HG02870 (cell line): ENCODE data around the gene CFAP97D2.
"Not testable (repeated sequence)": the region's sequence is repeated elsewhere in the genome, so short reads cannot be mapped to it uniquely, and the experiment has no call there.

Source experiments
- ATAC-seq: cut with Tn5 transposase; IDR thresholded peaks from one replicate; pipeline ENCODE4 v1.9.1; 2021; ENCODE audit warnings: mild to moderate bottlenecking, moderate library complexity; ENCODE audit not compliant: unreplicated experiment

The CFAP97D2 gene

GRCh38 chr13:114179087-114179658 is at the start of gene CFAP97D2:
TSS of gene CFAP97D2 (plus strand) at chr13:114179257. CDS start at chr13:114179331, 74 bp downstream.
- no peak for ATAC-seq

GRCh38 chr13:114129649-114130062 is 49.4 kb upstream of the CFAP97D2 start:
- no peak for ATAC-seq

DNA sequence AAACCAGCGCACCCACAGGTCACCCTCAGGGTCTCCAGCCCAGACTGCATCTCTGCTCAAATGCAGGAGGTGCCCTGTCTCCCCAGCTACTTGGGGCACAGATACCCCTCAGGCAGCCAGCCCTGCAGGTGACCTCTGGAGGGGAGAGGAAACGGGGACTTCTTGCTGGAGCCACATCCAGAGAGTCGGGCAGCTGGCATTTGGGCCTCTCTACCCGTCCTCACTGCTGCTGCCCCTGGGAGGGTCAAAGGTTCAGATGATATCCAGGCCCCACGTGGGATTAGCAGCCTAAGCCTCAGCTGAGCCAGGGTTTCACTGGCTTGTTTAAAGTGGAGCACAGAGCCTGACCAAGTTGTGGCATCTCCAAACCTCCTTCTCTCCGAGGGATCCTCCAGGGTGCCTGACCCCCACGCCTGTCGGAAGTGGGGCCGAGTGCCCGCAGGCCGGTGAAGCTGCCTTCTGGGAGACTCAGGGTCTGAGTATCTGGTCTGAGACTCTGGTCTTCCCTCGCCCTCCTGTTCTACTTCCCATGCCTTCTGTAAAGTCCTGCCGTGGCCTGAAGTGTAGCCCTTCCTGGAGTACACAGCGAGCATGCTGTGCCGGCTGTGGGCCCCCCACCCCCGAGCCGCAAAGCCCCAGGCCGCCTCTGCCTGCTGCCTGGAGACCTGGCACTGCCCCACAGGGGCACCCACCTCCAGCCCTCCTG is 48.8 kb upstream of the CFAP97D2 start:
- ATAC-seq, result no peak

- ATAC-seq, result no peak
Observed at GRCh38 chr13:114130837-114131582, 48.0 kb upstream of the CFAP97D2 start.

DNA sequence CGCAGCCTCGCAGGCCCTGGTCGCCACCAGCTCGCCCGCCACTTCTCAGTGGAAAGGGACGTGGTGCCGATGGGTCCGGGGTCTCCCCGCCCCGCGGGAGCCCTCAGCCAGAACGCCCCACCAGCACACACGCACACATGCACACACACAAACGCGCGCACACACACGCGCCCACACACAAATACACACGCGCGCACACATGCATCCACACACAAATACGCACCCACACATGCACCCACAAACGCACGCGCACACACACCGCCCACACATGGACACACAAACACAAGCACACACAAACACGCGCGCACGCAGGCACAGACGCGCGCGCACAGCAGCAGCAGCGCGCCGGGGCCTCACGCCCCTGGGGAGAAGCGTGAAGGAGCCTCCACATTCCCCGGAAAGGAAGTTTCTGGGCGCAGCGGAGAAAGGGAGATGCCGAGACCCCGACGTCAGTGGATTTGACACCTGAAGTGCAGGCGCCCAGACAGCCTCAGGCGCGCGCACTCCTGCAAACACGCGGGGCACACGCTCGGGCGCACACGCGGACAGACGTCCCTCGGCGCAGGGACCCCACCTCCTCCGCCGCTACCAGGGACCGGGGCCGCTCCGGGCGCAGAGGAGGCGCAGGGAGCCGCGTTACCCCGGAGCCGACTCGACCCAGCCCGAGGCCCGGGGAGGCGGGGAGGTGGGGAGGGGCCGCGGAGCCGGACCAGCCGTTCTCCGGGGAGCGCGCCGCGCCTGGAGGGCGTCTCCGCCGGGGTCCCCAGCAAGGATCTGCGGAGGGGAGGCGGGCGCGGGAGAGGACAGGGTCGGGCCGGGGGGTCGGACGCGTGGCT is 47.3 kb upstream of the CFAP97D2 start:
- no peak for ATAC-seq

DNA sequence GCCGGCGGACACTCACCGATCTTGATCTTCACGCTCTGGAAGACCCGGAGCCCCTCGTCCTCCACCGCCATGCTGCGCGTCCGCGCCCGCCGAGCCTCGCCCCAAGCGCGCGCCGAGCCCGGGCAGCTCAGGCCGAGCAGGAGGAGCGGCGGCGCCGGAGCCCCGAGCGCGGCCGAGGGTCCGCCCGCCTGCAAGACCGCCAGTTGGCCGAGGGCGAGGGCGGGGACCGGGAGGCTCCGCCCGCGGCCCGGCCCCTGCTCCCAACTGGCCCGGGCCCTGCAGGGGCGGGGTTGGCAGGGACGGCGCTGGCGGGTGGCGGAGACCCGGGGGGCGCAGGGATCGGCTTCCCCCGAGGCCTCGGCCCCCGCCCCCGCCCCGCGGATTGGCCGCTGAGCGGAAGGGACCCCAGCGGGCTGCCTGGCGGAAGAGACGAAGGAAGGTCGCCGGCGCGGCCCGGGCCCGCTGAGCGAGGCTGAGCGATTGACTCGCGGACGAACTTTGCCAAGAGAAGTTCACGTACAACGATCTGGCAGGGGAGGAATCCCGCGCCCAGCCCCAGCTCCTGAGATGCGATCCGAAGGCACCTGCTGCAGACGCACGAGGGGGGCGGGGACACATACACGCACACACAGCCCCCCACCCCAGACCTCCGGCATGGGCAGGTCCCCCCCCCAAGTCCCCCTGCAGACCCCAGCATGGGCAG is 46.5 kb upstream of the CFAP97D2 start, which contains the start of gene RASA3:
Gene RASA3 (minus strand): TSS at position 205 of the 703 bp plus-strand sequence. CDS start 134 bp downstream, at position 71.
- ATAC-seq, result peak; percentile 46

DNA sequence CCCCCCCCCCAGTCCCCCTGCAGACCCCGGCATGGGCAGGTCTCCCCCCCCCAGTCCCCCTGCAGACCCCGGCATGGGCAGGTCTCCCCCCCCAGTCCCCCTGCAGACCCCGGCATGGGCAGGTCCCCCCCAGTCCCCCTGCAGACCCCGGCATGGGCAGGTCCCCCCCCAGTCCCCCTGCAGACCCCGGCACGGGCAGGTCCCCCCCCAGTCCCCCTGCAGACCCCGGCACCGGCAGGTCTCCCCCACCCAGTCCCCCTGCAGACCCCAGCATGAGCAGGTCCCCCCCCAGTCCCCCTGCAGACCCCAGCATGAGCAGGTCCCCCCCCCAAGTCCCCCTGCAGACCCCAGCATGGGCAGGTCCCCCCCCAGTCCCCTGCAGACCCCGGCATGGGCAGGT is 45.9 kb upstream of the CFAP97D2 start:
- ATAC-seq, result not testable (repeated sequence)

DNA sequence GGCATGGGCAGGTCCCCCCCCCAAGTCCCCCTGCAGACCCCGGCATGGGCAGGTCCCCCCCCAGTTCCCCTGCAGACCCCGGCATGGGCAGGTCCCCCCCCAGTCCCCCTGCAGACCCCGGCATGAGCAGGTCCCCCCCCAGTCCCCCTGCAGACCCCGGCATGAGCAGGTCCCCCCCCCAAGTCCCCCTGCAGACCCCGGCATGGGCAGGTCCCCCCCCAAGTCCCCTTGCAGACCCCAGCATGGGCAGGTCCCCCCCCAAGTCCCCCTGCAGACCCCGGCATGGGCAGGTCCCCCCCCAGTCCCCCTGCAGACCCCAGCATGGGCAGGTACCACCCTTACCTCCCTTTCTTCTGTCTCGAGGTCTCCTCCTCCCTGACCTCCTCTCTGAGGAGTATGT is 45.5 kb upstream of the CFAP97D2 start:
- ATAC-seq, result not testable (repeated sequence)

DNA sequence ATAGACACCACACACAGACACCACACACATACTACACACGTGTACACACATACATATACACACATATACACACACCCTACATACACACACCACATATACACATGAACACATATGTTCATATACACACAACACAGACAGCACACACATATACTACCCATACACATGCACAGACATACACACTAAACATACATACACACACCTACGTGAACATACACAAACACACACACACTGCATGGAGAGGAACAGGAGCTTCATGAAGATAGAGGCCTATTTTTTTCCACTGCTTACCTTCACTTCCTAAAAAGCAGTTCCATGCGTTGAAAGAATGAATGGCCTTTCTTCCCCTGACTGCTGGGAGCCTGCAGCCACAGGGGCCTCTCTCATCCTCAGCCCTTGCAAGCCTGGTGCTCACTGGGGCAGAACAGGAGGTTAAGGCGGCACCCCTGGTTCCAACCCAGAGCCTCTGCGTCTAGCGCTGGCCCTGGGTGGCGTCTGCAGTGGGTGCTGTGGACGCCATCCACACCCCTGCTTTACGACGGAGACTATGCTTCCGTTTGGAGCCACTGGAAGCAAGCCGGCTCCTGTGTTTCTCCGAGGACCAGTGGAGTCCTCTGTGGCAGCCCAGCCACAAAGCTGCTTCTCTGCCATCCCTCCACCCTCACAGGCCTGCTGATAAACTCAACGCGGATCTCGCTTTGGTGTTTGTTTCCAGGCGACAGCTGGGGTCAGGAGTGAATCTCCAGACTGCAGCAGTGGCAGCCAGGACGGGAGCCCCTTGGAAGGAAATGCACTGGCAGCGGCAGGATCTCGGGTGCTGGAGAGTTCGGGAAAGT is 44.7 kb upstream of the CFAP97D2 start:
- ATAC-seq, result no peak

GRCh38 chr13:114134944-114135610 is 44.0 kb upstream of the CFAP97D2 start:
- no peak for ATAC-seq

DNA sequence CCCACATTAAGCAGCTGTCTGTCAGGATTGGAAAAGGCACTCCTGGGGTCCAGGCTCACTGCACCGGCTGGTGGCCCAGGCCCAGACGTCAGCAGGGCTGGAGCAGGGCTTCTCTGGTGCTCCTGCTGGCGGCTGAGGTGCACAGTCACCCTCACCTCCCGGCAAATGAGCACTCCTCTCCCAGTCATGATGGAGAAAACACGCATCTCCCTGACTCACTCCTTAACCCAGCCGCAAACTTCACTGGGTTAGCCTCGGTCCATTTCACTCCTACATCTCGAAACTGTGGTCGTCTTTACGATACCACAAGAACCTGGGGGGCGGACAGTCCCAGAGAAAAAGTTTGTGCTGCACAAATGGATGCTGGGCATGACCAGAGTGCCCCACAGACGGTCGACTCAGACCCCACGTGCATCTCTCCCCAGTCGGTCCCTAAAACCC is 43.3 kb upstream of the CFAP97D2 start:
- no peak for ATAC-seq

DNA sequence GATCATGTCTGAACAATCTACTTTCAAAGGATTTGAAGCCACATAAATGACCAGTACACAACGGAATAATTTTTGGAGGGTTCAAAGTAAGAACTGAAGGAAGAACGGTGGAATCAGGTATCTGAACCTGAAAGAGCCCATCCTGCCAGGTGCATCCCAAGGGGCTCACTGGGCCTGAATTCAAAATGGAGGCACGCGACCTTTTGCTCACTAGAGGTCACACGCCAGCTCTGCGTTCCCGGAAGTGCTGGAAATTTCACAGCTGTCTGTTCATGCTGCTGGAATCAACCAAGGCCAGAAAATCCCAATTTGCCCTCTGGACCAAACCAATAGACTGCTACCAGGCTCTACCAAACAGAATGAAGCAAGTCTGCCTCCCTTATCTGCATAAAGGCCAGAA is 42.5 kb upstream of the CFAP97D2 start:
- ATAC-seq, result no peak

GRCh38 chr13:114140131-114140905 is 38.7 kb upstream of the CFAP97D2 start:
- no peak for ATAC-seq

- no peak for ATAC-seq
Observed at GRCh38 chr13:114140906-114141250, 38.2 kb upstream of the CFAP97D2 start.

DNA sequence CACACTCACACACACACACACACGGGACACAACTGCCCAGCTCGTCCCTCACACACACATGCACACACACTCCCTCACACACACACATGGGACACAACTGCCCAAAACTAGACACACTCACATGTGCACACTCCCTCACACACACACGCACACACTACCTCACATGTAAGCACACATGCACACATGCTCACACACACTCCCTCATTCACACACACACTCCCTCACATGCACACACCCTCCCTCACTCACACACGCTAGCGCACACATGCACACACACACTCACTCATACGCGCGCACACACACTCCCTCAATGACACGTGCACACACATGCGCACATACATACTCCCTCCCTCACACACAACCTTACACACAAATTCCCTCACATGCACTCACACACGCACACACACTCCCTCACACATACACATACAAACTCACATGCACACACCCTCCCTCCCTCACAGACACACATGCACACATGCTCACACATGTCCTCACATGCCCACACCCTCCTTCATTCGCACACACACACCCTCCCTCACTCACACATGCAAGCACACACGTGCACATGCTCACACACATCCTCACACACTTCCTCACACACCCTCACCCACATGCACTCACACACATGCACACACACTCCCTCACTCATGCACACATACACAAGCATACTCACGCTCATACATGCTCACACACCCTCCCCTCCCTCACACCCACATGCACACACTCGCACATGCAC is 37.6 kb upstream of the CFAP97D2 start:
- ATAC-seq, result no peak

DNA sequence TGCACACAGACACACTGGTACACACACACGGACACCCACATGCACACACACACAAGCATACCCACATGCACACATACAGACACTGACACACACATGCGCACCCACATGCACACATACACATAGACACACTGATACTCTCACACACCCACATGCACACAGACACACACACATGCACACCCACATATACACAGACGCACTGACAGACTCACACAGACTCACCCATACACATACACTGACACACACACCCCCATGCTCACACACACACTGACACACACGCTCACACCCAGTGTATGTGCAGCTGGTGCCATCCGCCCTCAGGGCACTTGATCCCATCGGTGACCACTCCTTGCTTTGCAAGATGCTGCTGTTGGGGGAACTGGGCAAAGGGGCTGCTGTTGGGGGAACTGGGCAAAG is 36.9 kb upstream of the CFAP97D2 start:
- no peak for ATAC-seq

DNA sequence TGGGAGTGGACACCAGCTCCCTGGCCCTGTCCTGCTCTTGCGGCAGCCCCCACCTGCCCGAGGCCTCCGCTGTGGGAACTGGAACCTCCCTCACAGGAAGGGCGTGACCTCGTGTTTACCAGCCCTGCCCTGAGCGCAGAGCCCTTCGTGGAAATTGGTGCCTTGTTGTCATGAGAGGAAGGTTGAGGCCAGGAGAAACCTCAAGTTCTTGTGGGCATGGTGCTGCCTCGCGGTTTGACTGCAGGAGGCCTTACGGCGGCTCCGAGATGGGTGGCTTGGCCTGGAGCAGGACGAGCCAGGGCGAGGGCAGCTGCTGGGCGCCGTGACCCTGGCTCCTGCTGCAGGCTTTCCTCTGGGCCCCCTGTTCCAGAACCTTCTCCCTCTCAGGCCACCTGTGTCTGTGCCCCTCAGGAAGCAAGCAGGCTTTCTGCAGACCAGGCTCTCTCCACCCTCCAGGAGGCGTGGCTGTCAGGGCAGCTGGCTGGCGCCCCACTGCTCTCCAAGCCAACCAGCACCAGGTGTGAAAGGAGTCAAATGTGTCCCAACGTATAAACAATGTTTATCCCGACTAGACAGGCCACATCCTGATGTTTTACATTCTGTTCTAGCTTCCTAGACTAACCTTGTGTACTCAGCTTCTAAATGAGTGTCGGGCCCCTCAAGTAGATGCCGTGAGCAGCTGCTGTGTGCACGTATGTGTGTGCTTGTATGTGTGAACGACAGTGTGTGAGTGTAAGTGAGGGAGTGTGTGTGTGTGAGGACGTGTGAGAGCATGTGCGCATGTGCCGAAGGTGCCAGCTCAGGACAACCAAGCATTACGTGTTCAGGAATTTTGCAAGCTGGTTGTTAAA is 36.2 kb upstream of the CFAP97D2 start:
- ATAC-seq, result no peak
